OCI-LY7 (cell line): Measurements from ENCODE around the gene LRRC70. TPM values are rescaled to one million over a fixed set of nuclear protein-coding genes. Genes with fewer than 3 reads are reported as not detected.

Experiments used
- BruUV-seq: library from RNA; stranded (reverse); fragments of 400-500 nt; replicated peaks from 2 replicates; lab custom pipeline; 2021; lab: Mats Ljungman, UMichigan
- CTCF ChIA-PET: fragments of 300-600 bp; sonication (Branson Sonifier 250); formaldehyde crosslinking; loops from one replicate; lab custom pipeline; 2022; ENCODE audit warnings: antibody characterized with exemption; ENCODE audit not compliant: unreplicated experiment; lab: Charles Lee
- POLR2A ChIA-PET: fragments of 300-600 bp; sonication (Branson Sonifier 250); formaldehyde crosslinking; loops from one replicate; lab custom pipeline; 2022; ENCODE audit warnings: antibody characterized with exemption; lab: Charles Lee
- DNase-seq: peaks from one replicate; pipeline ENCODE4 v3.0.0-alpha.2; 2015; ENCODE audit warnings: low spot score
- H2AFZ ChIP-seq: fragments of 200-600 bp; sonication (generic), shearing (Covaris generic); 2 replicates; pipeline ENCODE4 v1.6.1; 2014; ENCODE audit warnings: mild to moderate bottlenecking, antibody characterized with exemption, low read length, moderate library complexity
- H3K27ac ChIP-seq: fragments of 200-600 bp; sonication (generic); 2 replicates; pipeline ENCODE4 v1.5.1; 2014; ENCODE audit warnings: mixed run types, low read depth, mild to moderate bottlenecking, moderate library complexity, low read length, inconsistent platforms; ENCODE audit not compliant: poor library complexity, severe bottlenecking
- H3K36me3 ChIP-seq: fragments of 200-600 bp; sonication (generic); 2 replicates; pipeline ENCODE4 v1.6.1; 2014; ENCODE audit warnings: mild to moderate bottlenecking, antibody characterized with exemption, low read length, moderate library complexity, mixed read lengths; ENCODE audit not compliant: insufficient read depth
- H3K4me1 ChIP-seq: fragments of 200-600 bp; sonication (generic); 2 replicates; pipeline ENCODE4 v1.5.1; 2014; ENCODE audit warnings: mild to moderate bottlenecking, low read length; ENCODE audit not compliant: insufficient read depth, poor library complexity, severe bottlenecking
- H3K4me2 ChIP-seq: fragments of 200-600 bp; sonication (generic); 2 replicates; pipeline ENCODE4 v1.6.1; 2014; ENCODE audit warnings: mild to moderate bottlenecking, low read length
- H3K4me3 ChIP-seq: fragments of 200-600 bp; sonication (generic); 2 replicates; pipeline ENCODE4 v1.5.1; 2014; ENCODE audit warnings: mild to moderate bottlenecking, low read depth, low read length; ENCODE audit not compliant: poor library complexity, severe bottlenecking
- H3K79me2 ChIP-seq: fragments of 200-600 bp; sonication (generic); 2 replicates; pipeline ENCODE4 v1.6.1; 2016; ENCODE audit warnings: low read depth, mild to moderate bottlenecking, low read length, moderate library complexity, mixed read lengths; ENCODE audit not compliant: insufficient read depth
- H3K9me2 ChIP-seq: fragments of 200-600 bp; sonication (generic); 2 replicates; pipeline ENCODE4 v1.6.1; 2016; ENCODE audit warnings: mild to moderate bottlenecking, low read length, mixed read lengths; ENCODE audit not compliant: insufficient read depth
- H3K9me3 ChIP-seq: fragments of 200-600 bp; sonication (generic); 2 replicates; pipeline ENCODE4 v1.6.1; 2014; ENCODE audit warnings: mild to moderate bottlenecking, mixed run types, low read length, mixed read lengths
- H4K20me1 ChIP-seq: fragments of 200-600 bp; sonication (generic); 2 replicates; pipeline ENCODE4 v1.6.1; 2014; ENCODE audit warnings: mild to moderate bottlenecking, antibody characterized with exemption, low read length, moderate library complexity, mixed read lengths; ENCODE audit not compliant: insufficient read depth
- EZH2phosphoT487 ChIP-seq: fragments of 200-600 bp; sonication (generic); IDR thresholded peaks from 2 replicates; pipeline ENCODE4 v1.6.1; 2018; ENCODE audit warnings: low read depth, borderline replicate concordance, mild to moderate bottlenecking, mixed run types, antibody characterized with exemption, low read length, moderate library complexity, mixed read lengths
- intact Hi-C: fragments of 100-400 bp; cut with micrococcal nuclease; formaldehyde crosslinking; loops from one replicate; pipeline ENCODE4 v1.10.0; 2022; ENCODE audit not compliant: unreplicated experiment
- total RNA-seq, 2 experiments: library from RNA; depleted of rRNA in 1 of 2; stranded (reverse); fragments of >200 nt in 1 of 2; shearing (Covaris generic) in 1 of 2; gene quantifications; 2 replicates each; pipeline ENCODE4 v1.2.3, GENCODE V29; 2014 to 2022
- TF ChIP-seq, protein P1 (sequence below): fragments of 200-600 bp; sonication (generic); conservative IDR thresholded peaks from 2 replicates; pipeline ENCODE4 v1.5.1; 2014; ENCODE audit warnings: mild to moderate bottlenecking, antibody characterized with exemption, low read length, moderate library complexity, mixed read lengths

LRRC70 gene
- total RNA-seq, 2 experiments from 2014 or later, result 1.1 to 1.6 TPM

DNA sequence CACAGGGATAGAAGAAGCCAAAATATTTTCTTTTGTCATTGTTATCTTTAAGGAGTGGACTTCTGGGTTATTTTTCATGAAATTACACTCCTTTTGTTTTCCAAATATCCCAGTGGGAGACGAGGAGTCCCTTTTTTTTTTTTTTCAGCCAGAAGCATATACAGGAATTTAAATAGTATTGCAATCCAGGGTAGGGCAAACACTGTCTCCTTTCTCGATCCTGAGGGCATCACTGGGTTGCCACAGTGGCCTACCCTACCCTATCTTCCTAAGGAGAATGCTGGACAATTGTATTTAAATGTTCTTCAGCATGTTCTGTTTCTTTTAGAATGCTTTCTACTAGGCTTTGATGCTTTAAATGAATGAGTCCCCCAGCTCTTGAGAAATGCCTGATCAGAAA is 47.9 kb downstream of the LRRC70 start:
- H3K79me2 ChIP-seq, result no peaks in the 10 kb centered on the region
- H3K4me1 ChIP-seq, result no peaks in the 10 kb centered on the region
- POLR2A ChIA-PET, result no interaction called here
- no peak overlapping the region for H2AFZ ChIP-seq
- H3K9me3 ChIP-seq, result no peaks in the 10 kb centered on the region
- H3K9me2 ChIP-seq, result no peaks in the 10 kb centered on the region
- CTCF ChIA-PET, result no interaction called here
- no peak overlapping the region for H3K4me3 ChIP-seq
- no peak overlapping the region for H3K27ac ChIP-seq
- no TSS peak for BruUV-seq
- no peaks in the 10 kb centered on the region for H4K20me1 ChIP-seq
- peaks cover 47% of the 10 kb centered on the region for H3K36me3 ChIP-seq
- no peak for DNase-seq
- TF ChIP-seq EZH2phosphoT487, result no peak
- TF ChIP-seq, protein P1, sequence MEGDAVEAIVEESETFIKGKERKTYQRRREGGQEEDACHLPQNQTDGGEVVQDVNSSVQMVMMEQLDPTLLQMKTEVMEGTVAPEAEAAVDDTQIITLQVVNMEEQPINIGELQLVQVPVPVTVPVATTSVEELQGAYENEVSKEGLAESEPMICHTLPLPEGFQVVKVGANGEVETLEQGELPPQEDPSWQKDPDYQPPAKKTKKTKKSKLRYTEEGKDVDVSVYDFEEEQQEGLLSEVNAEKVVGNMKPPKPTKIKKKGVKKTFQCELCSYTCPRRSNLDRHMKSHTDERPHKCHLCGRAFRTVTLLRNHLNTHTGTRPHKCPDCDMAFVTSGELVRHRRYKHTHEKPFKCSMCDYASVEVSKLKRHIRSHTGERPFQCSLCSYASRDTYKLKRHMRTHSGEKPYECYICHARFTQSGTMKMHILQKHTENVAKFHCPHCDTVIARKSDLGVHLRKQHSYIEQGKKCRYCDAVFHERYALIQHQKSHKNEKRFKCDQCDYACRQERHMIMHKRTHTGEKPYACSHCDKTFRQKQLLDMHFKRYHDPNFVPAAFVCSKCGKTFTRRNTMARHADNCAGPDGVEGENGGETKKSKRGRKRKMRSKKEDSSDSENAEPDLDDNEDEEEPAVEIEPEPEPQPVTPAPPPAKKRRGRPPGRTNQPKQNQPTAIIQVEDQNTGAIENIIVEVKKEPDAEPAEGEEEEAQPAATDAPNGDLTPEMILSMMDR, result no peak
- no peak overlapping the region for H3K4me2 ChIP-seq
- intact Hi-C loops, result no loop called here

DNA sequence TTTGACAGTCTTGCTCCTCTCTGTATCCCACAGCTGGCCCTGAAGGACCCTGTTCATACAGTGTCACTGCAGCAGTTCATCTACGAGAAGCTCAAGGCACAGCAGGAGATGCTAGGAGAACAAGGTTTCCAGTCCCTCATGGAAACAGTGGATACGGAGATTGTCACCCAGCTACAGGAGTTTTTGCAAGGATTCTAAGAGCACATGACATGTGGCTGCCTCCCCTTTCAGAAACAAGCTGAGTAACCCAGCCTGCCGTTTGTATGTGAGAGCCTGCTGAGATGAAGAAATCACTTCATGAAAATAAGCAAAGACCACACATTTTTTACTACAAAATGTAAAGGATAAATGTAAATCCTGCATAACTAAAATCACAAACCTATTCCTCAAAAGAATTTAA is 48.5 kb downstream of the LRRC70 start:
- intact Hi-C loops, result no loop called here
- no TSS peak for BruUV-seq

DNA sequence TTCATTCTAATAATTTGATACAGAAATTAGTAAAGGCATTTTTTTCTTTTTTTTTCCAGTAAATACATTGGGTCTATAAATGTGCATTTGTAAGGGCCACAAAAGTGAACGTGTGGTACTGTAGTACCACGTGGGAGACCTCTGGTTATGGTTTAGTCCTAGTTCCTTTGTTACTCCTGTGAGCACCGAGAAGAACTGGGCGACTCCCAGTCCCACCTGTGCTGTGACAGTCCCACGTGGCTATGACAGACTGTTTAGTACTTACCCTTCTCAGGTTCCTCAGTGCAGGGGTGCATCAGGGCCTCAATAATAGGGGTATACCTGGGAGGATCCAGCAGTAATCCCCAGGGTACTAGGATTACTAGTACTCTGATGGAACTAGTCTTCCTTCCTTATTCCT is 49.3 kb downstream of the LRRC70 start:
- Histone ChIP-seq H4K20me1 (no peaks in the 10 kb centered on the region), H3K36me3 (peaks cover 47% of the 10 kb centered on the region), H3K9me2 (no peaks in the 10 kb centered on the region), H3K79me2 (no peaks in the 10 kb centered on the region), H3K4me3 (no peak overlapping the region), H3K27ac (no peak overlapping the region), H3K9me3 (no peaks in the 10 kb centered on the region), H3K4me2 (no peak overlapping the region), H2AFZ (no peak overlapping the region), H3K4me1 (no peaks in the 10 kb centered on the region)
- TF ChIP-seq, protein P1, result no peak
- TF ChIP-seq EZH2phosphoT487, result no peak
- no peak for DNase-seq
- no TSS peak for BruUV-seq
- ChIA-PET POLR2A (interaction anchor here (0.7 to 0.9 kb wide), 3 partner anchors 44 to 80 kb away, joined by 3 to 6 read pairs (median 3); no protein-coding TSS in a partner anchor), CTCF (no interaction called here)
- intact Hi-C loops, result no loop called here

More for the DNA sequence above, 48.5 kb downstream of the LRRC70 start:
- no peaks in the 10 kb centered on the region for H3K9me2 ChIP-seq
- no peaks in the 10 kb centered on the region for H3K9me3 ChIP-seq
- H4K20me1 ChIP-seq, result no peaks in the 10 kb centered on the region
- H3K4me1 ChIP-seq, result no peaks in the 10 kb centered on the region
- ChIA-PET POLR2A (interaction anchor here (0.9 kb wide), 1 partner anchor 43 kb away, joined by 6 read pairs; no protein-coding TSS in a partner anchor), CTCF (no interaction called here)
- no peak overlapping the region for H3K4me2 ChIP-seq
- H3K79me2 ChIP-seq, result no peaks in the 10 kb centered on the region
- DNase-seq, result no peak
- H3K4me3 ChIP-seq, result no peak overlapping the region
- no peak overlapping the region for H2AFZ ChIP-seq
- H3K36me3 ChIP-seq, result peaks cover 47% of the 10 kb centered on the region
- H3K27ac ChIP-seq, result no peak overlapping the region
- TF ChIP-seq, protein P1, result no peak
- no peak for TF ChIP-seq EZH2phosphoT487

Other genes with a start within 250 kb of the LRRC70 start
- gene DIMT1, start 174.9 kb upstream of the LRRC70 start, total RNA-seq (2014; rRNA removed; shearing (Covaris generic)), result 19.6 and 46.4 TPM in 2 replicates
- 27.8 and 30.1 TPM in 2 replicates for gene DIMT1, start 174.9 kb upstream of the LRRC70 start, total RNA-seq (2022)
- 26.1 and 27.7 TPM in 2 replicates for gene IPO11, start 166.1 kb upstream of the LRRC70 start, total RNA-seq (2014; rRNA removed; shearing (Covaris generic))
- 44.6 and 59.9 TPM in 2 replicates for gene IPO11, start 166.1 kb upstream of the LRRC70 start, total RNA-seq (2022)